Measurements from ENCODE around the gene CSRNP2.

DNA sequence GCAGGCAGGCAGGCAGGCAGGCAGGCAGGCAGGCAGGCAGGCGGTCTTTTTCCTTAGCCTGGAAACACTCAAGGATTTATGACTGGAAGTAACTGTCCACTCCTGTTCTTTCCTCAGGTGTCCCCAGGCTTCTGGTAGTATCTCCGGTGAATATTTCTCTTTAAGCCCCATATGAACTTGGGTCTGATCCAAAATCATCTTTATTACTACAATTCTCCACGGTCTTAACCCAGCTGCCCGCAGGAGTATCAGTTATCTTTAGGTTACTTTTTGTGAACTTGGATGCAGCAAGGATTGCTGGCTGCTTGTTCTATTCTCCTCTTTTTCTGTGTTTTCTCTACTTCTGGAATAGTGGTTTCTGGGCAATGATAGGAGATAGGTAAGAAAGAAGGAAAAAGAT lies 3.3 kb downstream of the CSRNP2 start:
- TF ChIP-seq, protein P1, sequence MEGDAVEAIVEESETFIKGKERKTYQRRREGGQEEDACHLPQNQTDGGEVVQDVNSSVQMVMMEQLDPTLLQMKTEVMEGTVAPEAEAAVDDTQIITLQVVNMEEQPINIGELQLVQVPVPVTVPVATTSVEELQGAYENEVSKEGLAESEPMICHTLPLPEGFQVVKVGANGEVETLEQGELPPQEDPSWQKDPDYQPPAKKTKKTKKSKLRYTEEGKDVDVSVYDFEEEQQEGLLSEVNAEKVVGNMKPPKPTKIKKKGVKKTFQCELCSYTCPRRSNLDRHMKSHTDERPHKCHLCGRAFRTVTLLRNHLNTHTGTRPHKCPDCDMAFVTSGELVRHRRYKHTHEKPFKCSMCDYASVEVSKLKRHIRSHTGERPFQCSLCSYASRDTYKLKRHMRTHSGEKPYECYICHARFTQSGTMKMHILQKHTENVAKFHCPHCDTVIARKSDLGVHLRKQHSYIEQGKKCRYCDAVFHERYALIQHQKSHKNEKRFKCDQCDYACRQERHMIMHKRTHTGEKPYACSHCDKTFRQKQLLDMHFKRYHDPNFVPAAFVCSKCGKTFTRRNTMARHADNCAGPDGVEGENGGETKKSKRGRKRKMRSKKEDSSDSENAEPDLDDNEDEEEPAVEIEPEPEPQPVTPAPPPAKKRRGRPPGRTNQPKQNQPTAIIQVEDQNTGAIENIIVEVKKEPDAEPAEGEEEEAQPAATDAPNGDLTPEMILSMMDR (conservative IDR thresholded peaks at IDR 0.05) = no peak
- TF ChIP-seq ZFX (IDR thresholded peaks at IDR 0.05) = no peak
